HG03432 (cell line): ENCODE measurements around the gene CDK4.
A peak's percentile ranks its signal among the peaks of the same experiment; 100 is the strongest.

Experiments used
- ATAC-seq: cut with Tn5 transposase; IDR thresholded peaks from one replicate; pipeline ENCODE4 v1.9.1; 2021; ENCODE audit warnings: mild to moderate bottlenecking, moderate library complexity; ENCODE audit not compliant: unreplicated experiment

Gene CDK4

DNA sequence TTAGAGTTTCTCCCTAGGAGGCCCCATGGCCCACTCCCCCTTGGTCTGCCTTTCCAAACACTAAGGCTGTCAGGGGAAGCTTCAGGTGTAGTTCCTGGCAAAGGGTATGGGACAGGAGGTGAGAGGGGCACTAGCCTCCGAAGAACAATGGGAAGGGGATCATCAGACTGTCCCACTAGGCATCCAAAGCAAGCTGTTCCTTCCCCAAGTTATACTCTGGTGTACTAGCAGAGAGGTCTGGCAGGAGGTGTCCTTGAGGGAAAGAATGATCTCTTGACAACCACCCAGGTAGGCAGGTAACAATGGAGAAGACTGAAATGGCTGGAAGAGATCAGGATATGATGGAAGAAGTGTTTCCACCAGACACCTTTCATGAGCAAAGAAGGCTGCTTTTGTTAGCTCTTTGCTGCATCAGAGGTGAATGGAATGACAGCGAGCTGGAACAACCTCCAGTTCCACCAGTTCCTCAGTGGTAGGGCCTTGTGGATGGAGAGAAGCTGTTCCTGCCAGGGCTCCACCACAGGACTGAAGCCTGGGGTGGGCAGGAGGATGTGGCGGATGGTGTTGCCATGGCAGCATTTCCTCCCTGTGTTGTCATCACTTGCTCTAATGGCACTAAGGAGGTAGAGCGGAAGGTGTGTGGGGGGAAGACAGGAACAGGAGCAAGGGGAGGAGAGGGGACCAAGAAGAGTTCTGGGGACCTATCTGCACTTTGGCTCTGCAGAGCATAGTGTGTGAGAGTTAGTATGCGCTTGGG lies 11.3 kb downstream of the CDK4 start:
- peak; percentile 52 for ATAC-seq

DNA sequence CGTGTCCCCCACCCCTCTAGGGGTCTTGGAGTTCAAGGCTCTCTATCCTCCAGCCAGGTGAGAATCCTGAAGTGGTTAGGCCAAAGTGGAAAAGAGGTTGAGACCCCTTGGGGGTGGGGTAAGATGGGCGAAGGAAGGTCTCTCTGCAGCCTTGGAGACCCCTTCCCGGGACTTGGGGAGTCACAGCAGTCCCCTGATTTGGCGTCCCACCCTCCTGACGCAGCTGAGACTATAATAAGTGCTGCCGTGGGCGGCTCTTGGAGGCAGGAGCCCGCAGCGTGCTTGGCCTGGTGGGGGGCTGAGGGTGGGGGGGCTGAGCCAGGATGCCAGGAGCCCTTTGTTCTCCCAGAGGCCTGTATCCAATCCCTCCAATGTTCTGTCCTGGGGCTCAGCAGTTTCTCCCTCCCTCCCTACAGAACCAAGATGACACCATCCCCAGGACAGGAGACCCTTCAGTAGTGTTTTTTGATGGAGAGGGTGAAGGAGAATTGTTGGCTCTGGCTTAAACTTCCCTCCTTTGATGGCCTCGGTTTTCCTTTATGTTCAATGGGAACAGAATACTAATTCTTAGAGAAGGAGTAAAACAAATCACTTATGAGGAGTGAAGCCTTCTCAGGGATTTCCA lies 12.1 kb downstream of the CDK4 start:
- no peak for ATAC-seq

DNA sequence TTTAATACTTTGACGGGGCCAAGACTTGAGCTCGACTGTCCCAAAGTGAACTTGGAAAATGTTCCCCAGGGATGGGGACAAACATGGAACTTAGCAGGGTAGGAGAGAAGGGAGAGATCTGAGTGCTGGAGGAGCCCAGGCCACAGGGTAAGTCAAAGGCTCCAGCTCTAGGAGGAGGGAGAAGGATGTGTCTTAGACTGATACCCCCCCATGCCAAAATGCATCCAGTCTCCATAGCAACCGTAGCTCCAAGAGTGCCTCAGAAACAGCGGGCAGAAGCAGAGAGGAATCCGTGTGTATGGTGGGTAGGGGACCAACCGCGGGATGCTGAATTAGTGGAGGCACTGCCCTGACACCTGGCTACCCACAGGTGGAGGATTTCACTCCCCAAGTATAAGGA lies 12.7 kb downstream of the CDK4 start:
- ATAC-seq = no peak

DNA sequence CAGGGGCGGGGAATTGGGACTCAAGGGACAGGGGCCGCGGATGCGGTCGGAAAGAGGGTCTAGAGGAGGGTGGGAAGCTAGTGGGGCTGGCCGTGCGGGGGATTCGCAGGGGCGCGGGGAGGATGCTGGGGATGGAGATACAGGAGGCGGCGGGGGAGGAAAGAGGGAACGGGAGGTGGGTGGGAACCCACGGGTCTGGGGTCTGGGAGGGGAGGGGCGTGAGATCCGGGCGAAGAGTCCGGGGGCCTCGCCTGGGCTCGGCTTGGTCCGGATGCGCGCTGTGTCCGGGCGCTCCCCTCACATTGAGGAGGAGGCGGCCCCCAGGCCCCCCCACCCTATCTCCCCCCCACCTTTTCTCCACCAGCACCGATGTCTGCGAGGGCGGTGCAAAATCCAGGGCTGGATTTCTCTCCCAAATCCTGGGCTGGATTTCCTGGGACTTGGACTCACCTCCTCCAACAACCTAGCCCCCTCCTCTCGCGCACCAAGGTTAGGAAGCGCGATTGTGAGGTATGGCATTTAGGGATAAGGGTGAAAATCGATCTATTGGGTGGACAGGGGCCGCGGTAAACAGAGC lies 13.4 kb downstream of the CDK4 start, which contains the start of gene AGAP2:
AGAP2 (minus strand) TSS at position 82 of the 577 bp plus-strand sequence. CDS start 496 bp downstream, outside the sequence.
- ATAC-seq = no peak

DNA sequence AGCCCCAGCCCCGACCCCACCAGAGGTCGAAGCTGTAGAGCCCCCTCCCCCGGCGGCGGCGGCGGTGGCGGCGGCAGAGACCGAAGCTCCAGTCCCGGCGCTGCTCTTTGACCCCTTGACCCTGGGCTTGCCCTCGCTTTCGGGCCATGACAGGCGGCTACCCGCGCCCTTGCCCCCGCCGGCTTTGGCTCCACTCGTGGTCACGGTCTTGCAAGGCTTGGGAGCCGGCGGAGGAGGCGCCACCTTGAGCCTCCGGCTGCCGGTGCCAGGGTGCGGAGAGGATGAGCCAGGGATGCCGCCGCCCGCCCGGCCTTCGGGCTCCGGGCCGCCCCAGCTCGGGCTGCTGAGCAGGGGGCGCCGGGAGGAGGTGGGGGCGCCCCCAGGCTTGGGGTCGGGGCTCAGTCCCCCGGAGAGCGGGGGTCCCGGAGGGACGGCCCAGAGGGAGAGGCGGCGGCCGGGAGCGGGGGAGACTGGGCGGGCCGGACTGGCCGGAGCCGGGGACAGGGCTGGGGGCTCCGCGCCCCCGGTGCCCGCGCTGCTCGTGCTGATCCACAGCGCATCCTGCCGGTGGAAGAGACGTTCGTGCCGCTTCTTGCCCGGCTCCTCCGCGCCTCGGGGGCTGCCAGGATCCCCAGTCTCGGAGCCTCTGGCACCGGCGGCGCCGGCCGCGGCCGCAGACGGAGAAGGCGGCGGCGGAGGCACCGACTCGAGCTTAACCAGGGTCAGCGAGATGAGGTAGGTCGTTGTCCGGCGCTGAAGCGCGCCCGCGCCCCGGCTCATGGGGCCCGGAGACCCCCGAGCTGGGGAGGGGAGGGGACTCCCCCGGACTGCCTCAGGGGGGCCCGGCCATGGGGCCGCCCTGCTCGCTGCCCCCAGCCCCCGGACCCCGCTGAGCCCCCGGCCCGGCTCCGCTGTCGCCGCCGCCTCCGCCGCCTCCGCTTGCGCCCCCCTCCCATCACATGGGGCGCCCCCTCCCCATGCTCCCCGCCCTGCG lies 14.3 kb downstream of the CDK4 start:
- no peak for ATAC-seq

DNA sequence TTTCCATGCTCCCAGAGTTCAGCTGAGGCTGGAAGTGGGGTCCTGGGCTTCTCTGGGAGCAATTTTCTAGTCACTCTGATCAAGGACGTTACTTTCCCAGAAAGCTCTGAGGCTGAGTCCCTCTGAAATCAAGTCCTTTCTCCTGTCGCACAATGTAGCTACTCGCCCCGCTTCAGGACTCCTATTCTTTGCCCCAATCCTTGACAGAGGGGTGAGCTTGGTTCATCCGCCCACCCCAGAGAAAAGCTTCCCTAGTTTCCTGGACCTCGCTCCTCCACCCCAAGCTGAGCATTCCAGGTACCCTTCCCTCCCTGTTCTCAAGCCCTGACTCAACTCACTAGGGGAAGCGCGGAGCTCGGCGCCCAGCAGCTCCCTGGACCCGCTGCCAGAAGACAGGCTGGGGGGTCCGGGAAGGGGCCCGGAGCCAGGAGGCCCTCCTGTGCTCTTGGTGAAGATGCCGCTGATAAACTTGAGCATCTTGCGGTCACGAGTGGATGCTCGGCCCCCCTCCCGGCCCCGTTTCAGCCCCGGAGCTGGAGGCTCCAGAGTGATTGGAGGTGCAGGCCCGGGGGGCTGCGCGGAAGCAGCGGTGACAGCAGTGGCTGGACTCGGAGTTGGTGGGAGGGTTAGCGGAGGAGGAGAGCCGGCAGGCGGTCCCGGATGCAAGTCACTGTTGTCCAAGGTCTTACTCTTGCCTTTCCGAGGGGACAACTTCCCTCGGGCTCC lies 15.2 kb downstream of the CDK4 start:
- ATAC-seq = no peak

DNA sequence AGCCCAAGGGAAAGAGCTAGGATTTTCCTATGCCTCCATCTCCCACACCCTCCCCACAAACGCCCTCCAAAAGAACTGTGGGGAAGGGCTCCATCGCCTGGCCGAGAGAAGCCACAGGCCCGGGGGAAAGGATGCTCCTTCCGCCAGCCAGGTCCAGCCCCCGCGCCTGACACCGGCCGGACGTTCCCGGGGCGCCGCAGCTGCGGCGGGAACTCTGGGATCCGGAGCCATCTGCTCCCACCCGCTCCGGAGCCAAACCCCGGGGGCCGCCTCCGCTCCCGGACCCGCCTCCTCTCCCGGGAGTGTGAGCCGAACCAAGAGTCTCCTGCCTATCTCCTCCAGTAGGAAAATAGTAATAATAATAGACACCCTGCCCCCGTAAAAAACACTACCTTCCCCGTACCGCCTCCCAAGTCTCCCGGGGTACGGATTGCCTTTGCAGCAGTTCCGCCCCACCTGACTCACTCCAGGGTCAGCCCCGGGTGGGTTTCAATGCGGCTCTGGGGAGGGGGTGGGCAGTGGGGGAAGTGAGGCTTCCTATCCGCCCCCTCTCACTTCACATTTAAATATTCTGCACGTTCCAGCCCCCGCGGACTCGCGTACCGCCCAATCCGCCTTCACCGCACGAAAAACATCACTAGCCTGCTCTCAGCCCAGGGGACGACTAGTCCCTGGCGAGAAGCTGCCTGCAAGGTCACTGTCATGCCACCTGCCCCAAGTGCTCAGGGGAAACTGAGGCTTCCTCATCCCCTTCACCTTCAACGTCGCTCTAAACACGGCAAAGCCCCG lies 16.0 kb downstream of the CDK4 start:
- ATAC-seq = no peak

DNA sequence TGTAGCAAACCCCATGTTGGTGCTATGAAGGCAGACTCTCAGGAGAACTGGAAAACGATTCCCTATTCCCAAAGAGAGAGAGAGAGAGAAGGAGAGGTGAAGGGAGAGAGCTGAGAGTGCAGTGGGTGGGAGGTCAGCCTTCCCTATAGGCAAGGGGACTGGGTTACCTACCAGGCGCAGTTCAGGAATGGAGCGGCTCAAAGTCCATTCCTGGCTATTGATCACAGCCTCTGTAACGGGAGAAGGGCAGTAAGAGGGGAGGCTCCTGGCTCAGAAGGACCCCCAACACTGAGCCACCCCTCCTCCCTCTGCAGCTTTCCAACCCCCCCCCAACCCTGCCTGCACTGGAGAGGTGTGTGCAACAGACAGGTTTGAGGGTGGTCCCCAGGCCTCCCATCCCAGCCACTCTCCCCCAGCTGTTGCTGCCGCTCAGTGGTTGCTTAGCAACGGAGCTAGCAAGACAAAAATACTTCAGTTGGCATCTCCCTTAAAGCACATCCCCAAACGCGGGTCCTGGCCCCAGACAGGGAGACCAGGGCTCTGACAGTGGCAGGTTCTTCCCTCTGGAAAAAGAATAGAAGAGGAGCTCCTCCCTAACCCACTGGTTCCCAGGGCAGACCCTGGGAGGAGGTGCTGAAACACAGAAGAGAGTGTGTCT lies 16.8 kb downstream of the CDK4 start:
- ATAC-seq = no peak

DNA sequence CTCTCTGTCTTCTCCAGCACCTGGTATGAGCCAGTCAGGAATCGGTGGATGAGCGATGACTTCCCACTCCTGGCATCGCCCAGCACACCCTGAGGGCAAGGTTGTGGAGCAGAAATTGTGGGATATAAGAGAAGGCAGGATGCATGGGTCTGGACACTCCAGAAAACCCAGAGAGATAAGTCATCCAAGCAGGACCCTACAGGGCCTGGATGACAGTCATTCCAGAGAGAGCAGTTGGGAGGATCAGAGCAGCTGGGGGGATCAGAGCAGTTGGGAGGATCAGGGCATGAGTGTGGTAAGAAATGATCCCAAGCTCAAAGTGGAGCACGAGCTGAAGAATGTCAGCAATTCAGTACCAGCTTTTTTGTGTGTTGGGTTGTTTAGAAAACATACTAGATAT lies 17.5 kb downstream of the CDK4 start:
- no peak for ATAC-seq

DNA sequence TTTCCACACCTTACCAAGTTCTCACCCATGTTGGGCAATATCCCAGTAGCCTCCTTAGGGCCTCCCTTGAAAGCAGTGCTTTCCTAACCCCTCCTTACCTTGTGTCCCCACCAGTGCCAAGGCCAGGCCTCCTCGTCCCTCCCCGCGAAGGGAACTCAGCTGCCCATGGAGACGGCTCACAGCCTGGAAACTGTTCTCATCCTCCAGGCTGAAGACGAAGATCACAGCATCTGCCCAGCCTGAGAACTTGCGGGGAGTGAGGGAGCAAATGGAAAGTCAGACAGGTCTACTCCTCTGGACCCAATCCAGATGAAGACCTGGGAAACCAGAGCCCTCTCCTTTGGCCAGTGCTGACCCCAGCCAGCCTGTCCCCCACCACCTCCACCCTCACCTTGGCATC lies 18.2 kb downstream of the CDK4 start:
- ATAC-seq = no peak

DNA sequence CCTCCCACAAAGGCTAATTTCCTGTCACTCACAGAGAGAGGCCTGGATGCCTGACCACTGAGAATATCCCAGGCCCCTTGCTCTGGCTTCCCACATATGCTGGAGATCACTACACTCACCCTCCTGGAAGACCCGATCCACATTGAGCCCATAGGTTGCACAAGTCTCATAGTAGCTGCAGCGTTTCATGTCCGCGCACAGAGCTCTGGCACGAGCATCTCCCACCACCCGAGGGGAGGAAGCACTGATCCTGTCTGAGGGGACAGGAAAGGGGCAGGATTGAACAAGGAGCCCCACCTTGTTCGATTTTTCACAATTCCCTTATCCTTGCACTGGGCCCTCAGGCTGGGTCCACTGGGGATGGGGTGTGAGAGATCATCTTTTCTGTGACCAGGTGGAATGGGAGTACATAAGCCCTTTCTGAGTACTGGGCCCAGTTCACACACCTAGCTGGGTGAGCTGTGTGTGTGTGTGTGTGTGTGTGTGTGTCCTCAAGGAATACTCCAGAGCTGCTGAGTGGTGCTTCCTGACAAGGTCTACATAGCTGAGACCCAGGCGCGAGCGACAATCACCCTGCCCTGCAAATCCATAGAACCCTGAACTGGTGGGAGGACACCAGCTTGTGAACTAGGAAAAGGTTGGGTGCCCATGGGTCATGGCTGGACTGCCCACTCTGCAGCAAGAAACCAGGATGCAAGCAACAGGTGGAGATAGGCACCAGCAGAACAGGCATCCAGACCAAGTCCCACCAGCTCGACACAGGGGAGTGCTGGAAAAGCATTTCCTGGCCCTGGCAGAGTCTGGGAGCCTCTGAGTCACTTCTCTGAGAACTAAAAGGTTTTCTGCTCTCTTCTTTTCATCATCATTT lies 19.1 kb downstream of the CDK4 start:
- ATAC-seq = no peak

DNA sequence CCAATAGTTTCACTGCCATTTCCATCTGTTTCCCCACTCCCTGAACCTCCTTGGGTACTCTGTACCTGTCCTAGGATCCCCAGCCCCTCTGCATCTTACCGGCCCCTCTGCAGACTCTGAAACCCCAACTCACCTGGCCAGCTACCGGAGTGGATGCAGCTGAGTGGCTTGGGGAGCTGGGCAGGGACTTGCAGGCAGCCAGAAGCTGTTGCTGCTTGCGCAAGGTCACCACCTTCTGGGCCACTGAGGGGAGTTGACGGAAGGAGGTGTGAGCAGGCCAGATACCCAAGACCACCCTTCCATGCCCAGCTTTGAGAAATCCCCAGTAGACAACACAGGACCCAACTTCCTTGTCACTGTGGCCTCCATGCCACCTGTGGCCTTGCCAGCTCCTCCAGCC lies 19.8 kb downstream of the CDK4 start:
- ATAC-seq = no peak

DNA sequence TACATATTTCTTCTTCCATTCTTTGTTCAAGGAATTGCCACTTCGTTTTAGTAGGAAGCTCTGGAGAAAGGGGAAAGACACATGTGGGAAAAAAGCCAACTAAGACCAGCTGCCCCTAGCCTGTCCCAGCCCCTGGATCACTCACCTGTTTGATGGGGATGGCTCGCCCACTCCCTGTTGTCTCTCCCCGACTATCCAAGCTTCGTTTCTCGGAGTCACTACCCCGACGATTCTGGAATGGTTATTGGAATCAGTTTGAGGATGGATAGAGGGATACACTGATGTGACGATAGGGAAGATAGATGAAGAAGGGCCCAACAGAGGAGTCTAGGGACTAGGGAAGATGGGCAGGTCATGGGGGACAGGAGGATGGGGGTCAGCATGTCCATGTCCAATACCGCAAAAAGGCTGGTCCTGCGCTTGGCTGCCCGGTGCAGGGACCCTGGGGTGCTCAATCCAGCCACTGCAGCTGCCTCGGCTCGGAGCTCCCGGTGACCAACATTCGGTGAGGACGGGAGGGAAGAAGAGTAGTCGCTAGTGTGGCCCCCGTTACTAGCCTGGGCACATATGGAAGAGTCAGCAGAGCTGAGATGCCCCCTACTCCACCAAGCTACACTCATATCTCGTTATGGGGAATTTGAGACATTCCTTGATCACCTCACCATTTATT lies 20.6 kb downstream of the CDK4 start:
- no peak for ATAC-seq

DNA sequence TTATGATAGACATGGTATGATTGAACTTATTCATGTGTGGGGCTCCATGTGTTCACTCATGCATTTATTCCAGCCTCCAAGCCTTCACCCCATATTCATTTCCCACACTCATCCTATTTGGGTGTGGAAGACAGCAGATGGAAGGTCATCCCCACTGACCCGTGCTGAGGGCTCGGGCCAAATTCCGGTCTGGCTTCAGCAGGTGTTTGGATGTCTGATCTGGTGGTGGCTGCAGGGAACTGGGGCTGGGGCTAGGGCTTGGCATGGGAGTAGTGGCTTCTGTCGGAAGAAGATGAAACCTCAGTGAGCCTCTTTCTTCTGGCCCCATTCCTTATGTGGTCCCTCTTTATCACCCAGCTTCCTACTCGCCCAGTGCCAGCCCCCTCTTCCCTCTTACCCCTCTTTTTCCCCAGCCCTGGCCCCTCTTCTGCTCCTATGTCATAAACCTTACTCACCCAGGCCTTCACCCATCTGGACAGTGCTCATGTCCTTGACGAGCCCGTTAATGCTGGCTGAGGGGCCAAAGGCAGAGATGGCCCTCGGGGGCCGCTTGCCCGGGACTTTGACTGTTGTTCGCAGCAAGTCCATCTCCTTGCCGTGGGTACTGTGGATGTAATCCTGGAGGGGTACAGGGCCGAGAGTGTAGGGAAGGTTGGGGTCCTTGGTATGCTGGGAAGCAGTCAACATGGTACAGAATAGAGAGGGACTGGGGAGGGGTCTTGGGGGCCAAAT lies 21.6 kb downstream of the CDK4 start:
- no peak for ATAC-seq

DNA sequence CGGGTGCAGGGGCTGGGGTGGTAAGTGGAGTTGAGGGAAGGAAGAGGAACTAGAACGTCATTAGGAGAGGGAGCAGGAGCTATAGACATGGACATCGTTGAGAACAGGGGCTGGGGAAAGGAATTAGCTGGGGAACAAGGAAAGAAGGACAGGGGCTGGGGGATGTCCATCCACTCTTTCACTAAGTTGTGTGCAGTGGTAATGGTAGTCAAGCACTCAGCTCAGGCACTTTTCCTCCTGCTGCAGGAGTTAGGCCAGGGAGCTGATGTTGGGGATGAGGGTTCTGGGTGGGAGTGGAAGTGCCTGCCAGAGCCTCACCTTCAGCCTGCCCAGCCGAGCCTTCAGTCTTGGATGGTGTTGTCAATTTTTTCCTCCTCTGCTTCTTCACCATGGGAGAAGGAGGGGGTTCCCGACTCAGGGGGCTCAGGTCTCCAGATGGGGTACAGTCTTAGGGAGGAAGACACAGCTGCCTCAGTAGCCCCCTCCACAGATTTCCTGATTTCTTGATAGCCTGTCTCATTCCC lies 22.7 kb downstream of the CDK4 start:
- ATAC-seq = no peak

DNA sequence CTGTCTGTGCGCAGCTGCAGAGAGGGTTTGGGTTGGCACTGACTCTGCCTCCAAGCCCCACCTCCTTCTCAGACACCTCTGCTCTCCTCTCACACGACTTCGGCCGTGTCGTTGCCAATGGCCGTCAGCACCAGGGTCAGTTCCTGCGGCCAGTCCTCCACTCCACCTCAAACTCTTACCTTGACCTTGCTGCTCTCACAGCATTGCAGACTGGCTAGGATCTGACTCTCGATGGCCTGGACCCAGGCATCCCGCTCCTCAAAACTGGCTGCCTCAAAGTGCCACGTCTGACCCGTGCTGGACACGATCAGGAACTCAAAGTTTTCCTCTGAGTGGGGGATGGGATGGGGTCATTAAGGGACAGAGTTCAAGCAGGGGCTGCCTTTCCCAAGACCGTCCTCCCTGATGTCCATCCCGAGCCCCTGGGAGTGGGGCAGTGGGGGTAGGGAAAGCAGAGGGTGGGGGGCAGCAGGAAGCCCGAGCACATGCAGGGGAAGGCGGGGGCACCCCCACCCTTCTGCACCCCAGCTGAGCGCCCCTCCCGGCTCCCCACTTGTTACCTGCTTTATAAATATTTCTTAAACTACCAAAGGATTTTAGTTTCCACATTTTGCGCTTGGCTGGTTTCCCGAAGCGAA lies 24.2 kb downstream of the CDK4 start:
- no peak for ATAC-seq
